ENCODE results near the gene SREBF1. TPM values are rescaled to one million over a fixed set of nuclear protein-coding genes. Genes with fewer than 3 reads are reported as not detected.

Gene SREBF1
- total RNA-seq, 1 donor from 2014 or later: 83.0 TPM

- no peak overlapping the region for H3K4me3 ChIP-seq (ENCODE audit: low read depth, low read length)
- no peak for TF ChIP-seq CTCF (IDR thresholded peaks at IDR 0.05; ENCODE audit: insufficient read depth, low read length, poor library complexity, severe bottlenecking)
- DNase-seq (ENCODE audit: low read depth): no peak
- no peaks in the 10 kb centered on the region for H3K36me3 ChIP-seq (ENCODE audit: control insufficient read depth, insufficient read depth, low read length)
- H3K27me3 ChIP-seq (ENCODE audit: control insufficient read depth, insufficient read depth, low read length): no peaks in the 10 kb centered on the region
Observed at GRCh38 chr17:17855976-17856375, 19.2 kb upstream of the SREBF1 start.

GRCh38 chr17:17853811-17854447 lies 17.1 kb upstream of the SREBF1 start:
- TF ChIP-seq CTCF (IDR thresholded peaks at IDR 0.05; ENCODE audit: insufficient read depth, low read length, poor library complexity, severe bottlenecking): no peak
- H3K27me3 ChIP-seq (ENCODE audit: control insufficient read depth, insufficient read depth, low read length): no peaks in the 10 kb centered on the region
- H3K4me3 ChIP-seq (ENCODE audit: low read depth, low read length): no peak overlapping the region
- DNase-seq (ENCODE audit: low read depth): no peak
- no peaks in the 10 kb centered on the region for H3K36me3 ChIP-seq (ENCODE audit: control insufficient read depth, insufficient read depth, low read length)

GRCh38 chr17:17852930-17853329 lies 16.1 kb upstream of the SREBF1 start:
- Histone ChIP-seq H3K27me3 (ENCODE audit: control insufficient read depth, insufficient read depth, low read length) (no peaks in the 10 kb centered on the region), H3K4me3 (ENCODE audit: low read depth, low read length) (no peak overlapping the region), H3K36me3 (ENCODE audit: control insufficient read depth, insufficient read depth, low read length) (no peaks in the 10 kb centered on the region)
- DNase-seq (ENCODE audit: low read depth): no peak
- TF ChIP-seq CTCF (IDR thresholded peaks at IDR 0.05; ENCODE audit: insufficient read depth, low read length, poor library complexity, severe bottlenecking): no peak

GRCh38 chr17:17851103-17852002 lies 14.6 kb upstream of the SREBF1 start:
- H3K36me3 ChIP-seq (ENCODE audit: control insufficient read depth, insufficient read depth, low read length): no peaks in the 10 kb centered on the region
- DNase-seq (ENCODE audit: low read depth): no peak
- no peak overlapping the region for H3K4me3 ChIP-seq (ENCODE audit: low read depth, low read length)
- H3K27me3 ChIP-seq (ENCODE audit: control insufficient read depth, insufficient read depth, low read length): no peaks in the 10 kb centered on the region
- no peak for TF ChIP-seq CTCF (IDR thresholded peaks at IDR 0.05; ENCODE audit: insufficient read depth, low read length, poor library complexity, severe bottlenecking)

GRCh38 chr17:17849845-17850373 lies 13.1 kb upstream of the SREBF1 start:
- DNase-seq (ENCODE audit: low read depth): no peak
- TF ChIP-seq CTCF (IDR thresholded peaks at IDR 0.05; ENCODE audit: insufficient read depth, low read length, poor library complexity, severe bottlenecking): peak; percentile 42
- Histone ChIP-seq H3K27me3 (ENCODE audit: control insufficient read depth, insufficient read depth, low read length) (no peaks in the 10 kb centered on the region), H3K4me3 (ENCODE audit: low read depth, low read length) (no peak overlapping the region), H3K36me3 (ENCODE audit: control insufficient read depth, insufficient read depth, low read length) (no peaks in the 10 kb centered on the region)
